ENCODE measurements around the gene ASPM.

- TF ChIP-seq CTCF (optimal IDR thresholded peaks at IDR 0.05 in 1 of 3, IDR thresholded peaks at IDR 0.05 in 1 of 3, conservative IDR thresholded peaks at IDR 0.05 in 1 of 3; ENCODE audit: extremely low read depth in 1 of 3, insufficient read depth in 2 of 3, low read length in 3 of 3): no peak
- TF ChIP-seq EZH2 (IDR thresholded peaks at IDR 0.05; ENCODE audit: low read length): no peak
These were observed 1.7 kb downstream of the ASPM start for GRCh38 chr1:197144570-197145325.
